ENCODE measurements around the gene TRIM21.
"Not testable (repeated sequence)": the region's sequence is repeated elsewhere in the genome, so short reads cannot be mapped to it uniquely, and the experiment has no call there.

GRCh38 chr11:4345366-4345765, 48.1 kb downstream of the TRIM21 start:
- not testable (repeated sequence) for TF ChIP-seq CTCF (IDR thresholded peaks at IDR 0.05); GABPB1 (CRISPR knock-in tag; IDR thresholded peaks at IDR 0.05); NR2C2 (CRISPR knock-in tag; IDR thresholded peaks at IDR 0.05); USF2 (CRISPR knock-in tag; IDR thresholded peaks at IDR 0.05); ZNF232 (CRISPR knock-in tag; IDR thresholded peaks at IDR 0.05); FOXP1 (CRISPR knock-in tag; IDR thresholded peaks at IDR 0.05; ENCODE audit: borderline replicate concordance); NR1H2 (CRISPR knock-in tag; IDR thresholded peaks at IDR 0.05); PRDM15 (CRISPR knock-in tag; IDR thresholded peaks at IDR 0.05); MLX (CRISPR knock-in tag; IDR thresholded peaks at IDR 0.05); TP53 (CRISPR knock-in tag; IDR thresholded peaks at IDR 0.05); SP1 (CRISPR knock-in tag; conservative IDR thresholded peaks at IDR 0.05); NFE2L1 (CRISPR knock-in tag; IDR thresholded peaks at IDR 0.05); ZNF423 (CRISPR knock-in tag; IDR thresholded peaks at IDR 0.05)
